Endothelial cell of hepatic sinusoid (primary cell): ENCODE measurements around the gene ADK.

Experiments
- in situ Hi-C: cut with HindIII; loops from 2 replicates; pipeline ENCODE4 v1.10.0; 2017; ENCODE audit warnings: low sequenced_read_pairs

Gene ADK

GRCh38 chr10:74227697-74228424 lies 76.8 kb downstream of the ADK start:
- in situ Hi-C loops = no loop called here

GRCh38 chr10:74231375-74231774 lies 80.4 kb downstream of the ADK start:
- in situ Hi-C loops = no loop called here

- in situ Hi-C loops = no loop called here
Measured at GRCh38 chr10:74233281-74233680, 82.3 kb downstream of the ADK start.

- in situ Hi-C loops = no loop called here
Measured at GRCh38 chr10:74234569-74234968, 83.5 kb downstream of the ADK start.

- in situ Hi-C loops = no loop called here
Measured at GRCh38 chr10:74238031-74238431, 87.0 kb downstream of the ADK start.

GRCh38 chr10:74238516-74238915 lies 87.5 kb downstream of the ADK start:
- in situ Hi-C loops = no loop called here

GRCh38 chr10:74243067-74243466 lies 92.0 kb downstream of the ADK start:
- in situ Hi-C loops = no loop called here

GRCh38 chr10:74244097-74244685 lies 93.2 kb downstream of the ADK start:
- in situ Hi-C loops = no loop called here

- in situ Hi-C loops = no loop called here
Measured at GRCh38 chr10:74244807-74245206, 93.8 kb downstream of the ADK start.

- in situ Hi-C loops = no loop called here
Measured at GRCh38 chr10:74246495-74246894, 95.5 kb downstream of the ADK start.

GRCh38 chr10:74249865-74250264 lies 98.8 kb downstream of the ADK start:
- in situ Hi-C loops = loop anchor here (5.0 kb wide), 1 partner anchor 777 kb away; no protein-coding TSS in a partner anchor

- in situ Hi-C loops = no loop called here
Measured at GRCh38 chr10:74255214-74255613, 104.2 kb downstream of the ADK start.

GRCh38 chr10:74255888-74256357 lies 104.9 kb downstream of the ADK start:
- in situ Hi-C loops = no loop called here

- in situ Hi-C loops = no loop called here
Measured at GRCh38 chr10:74262856-74263255, 111.8 kb downstream of the ADK start.

GRCh38 chr10:74263996-74264395 lies 113.0 kb downstream of the ADK start:
- in situ Hi-C loops = no loop called here

GRCh38 chr10:74272288-74272687 lies 121.3 kb downstream of the ADK start:
- in situ Hi-C loops = no loop called here

- in situ Hi-C loops = no loop called here
Measured at GRCh38 chr10:74275755-74276290, 124.8 kb downstream of the ADK start.

GRCh38 chr10:74276416-74276815 lies 125.4 kb downstream of the ADK start:
- in situ Hi-C loops = no loop called here

GRCh38 chr10:74282151-74282847 lies 131.3 kb downstream of the ADK start:
- in situ Hi-C loops = no loop called here

- in situ Hi-C loops = no loop called here
Measured at GRCh38 chr10:74282848-74283210, 131.8 kb downstream of the ADK start.

GRCh38 chr10:74289188-74289587 lies 138.2 kb downstream of the ADK start:
- in situ Hi-C loops = no loop called here

- in situ Hi-C loops = no loop called here
Measured at GRCh38 chr10:74289951-74290350, 138.9 kb downstream of the ADK start.
